HL-60/S4 treated with phorbol 12-myristate 13-acetate at 8.2 ng/mL for 4 days and 3 days (cell line): ENCODE measurements around the gene DDHD1.
"Not testable (repeated sequence)": the region's sequence is repeated elsewhere in the genome, so short reads cannot be mapped to it uniquely, and the experiment has no call there.

Source experiments
- in situ Hi-C: fragments of 300-500 bp; cut with MboI; formaldehyde crosslinking; loops from 2 replicates; pipeline ENCODE4 v1.15.0; 2022; ENCODE audit warnings: low sequenced_read_pairs

The DDHD1 gene

GRCh38 chr14:53152184-53152886 lies 788 bp downstream of the DDHD1 start:
- in situ Hi-C loops, result no loop called here

DNA sequence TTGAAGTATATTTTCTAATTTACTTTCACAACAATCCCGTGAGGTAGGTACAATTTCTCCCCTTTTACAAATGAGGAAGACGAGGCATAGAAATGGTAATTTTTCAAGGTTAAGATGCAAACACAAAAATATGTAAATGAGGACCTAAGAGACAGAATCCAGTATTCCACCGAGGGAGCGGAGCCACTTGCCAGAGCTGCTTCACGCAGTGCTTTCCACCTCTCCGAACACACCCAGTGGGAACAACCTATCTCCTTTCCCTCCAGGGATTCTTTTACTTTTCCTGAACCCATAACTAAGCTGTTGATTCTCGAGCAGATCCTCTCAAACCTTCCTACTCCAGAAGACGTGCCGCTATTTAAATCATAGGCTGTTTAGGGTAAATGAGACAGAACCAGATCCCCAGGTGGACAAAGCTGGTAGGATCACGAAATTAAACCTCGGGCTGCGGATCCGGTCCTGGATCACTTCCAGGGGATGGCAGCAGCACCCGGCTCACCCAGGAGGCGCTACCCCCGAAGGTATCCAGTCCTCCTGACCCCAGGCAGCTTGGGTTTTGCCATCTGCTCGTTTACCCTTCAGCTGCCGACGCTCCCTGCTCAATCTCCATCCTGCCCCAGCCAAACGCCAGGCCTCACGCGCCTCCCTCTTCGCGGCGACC lies 1.5 kb downstream of the DDHD1 start:
- in situ Hi-C loops, result no loop called here

DNA sequence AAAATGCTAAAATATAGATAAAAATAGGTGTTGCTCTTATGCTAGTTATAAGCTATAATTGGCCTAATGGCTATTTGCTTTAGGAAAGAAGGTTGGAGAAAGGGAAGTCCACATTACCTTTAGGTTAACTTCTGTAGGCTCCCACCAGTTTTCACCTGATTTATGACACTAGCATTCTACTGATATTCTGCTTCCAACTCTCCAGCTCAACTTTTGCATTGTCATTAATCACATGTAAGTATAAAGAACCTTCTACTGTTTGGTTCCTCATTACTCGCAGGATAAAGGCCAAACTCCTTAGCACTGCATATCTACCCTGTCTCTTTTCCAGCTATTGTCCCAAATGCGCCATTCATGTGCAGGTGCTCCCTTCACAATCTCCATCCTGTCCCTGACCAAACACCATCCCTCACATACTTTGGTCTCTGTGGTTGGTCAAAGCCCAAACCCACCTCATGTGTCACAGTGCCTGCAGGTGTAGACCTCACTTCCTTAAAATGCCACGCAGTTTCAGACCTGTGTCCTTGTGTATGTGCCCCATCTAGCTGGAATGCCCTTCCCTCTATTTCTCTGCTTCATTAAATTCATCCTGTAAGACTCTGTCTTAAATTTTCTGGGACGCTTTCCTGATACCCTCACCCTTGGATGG lies 3.3 kb downstream of the DDHD1 start:
- in situ Hi-C loops, result no loop called here

DNA sequence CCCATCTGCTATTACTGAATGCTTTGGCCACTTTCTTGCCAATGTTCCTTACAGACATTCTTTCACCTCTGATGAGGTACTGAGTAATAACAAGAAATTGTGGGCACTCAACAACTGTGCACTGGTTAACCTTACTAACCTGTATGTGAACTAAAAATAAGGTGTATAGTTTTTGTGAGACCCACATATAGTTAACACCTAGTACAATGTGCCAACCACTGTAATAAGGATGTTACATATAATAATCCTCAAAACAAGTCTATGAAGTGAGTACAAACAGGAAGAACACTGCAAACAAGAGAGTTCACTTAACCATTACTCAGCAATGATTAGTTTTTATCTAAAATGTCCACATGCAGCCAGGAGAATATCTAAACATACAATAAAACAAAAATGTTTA lies 4.5 kb downstream of the DDHD1 start:
- in situ Hi-C loops, result no loop called here

- in situ Hi-C loops, result no loop called here
These were observed 5.2 kb downstream of the DDHD1 start for GRCh38 chr14:53147893-53148292.

DNA sequence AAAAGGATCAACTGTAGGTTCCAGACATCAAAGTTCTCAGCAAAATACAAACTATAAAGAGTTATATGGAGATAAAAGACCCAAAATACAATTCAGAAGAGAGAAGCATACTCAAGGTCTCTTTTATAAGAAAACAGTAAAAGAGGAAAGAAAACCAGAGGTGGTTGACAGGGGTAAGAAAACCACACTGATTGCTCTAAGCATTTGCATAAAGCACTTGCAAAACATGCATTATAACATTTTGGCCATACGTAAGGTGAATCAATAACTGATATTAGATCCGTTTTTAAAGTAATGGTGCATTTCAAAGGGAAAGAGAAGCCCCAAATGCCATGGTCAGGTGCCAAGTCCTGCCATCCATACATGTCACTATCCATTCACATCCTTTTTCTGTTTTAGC lies 5.9 kb downstream of the DDHD1 start:
- in situ Hi-C loops, result no loop called here

- in situ Hi-C loops, result no loop called here
These were observed 6.4 kb downstream of the DDHD1 start for GRCh38 chr14:53146739-53147138.

DNA sequence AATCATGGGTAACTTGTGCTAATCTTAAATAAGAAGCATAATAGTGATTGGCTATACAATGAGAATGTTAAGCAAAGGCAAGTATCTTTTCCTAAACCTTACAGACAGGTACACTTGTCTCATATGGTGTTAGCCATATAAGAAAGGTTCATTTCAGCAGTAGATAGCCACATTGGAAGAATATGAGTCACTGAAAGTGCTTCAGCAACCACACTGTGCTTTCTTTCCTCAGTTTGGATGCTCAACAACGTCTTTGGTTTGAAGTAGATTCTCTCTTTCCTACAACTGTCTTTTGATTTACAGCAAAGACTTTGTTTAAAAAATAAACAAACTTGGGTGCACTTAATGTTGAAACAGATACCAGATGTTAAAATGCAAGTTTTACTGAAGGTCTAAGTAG lies 8.9 kb downstream of the DDHD1 start:
- in situ Hi-C loops, result no loop called here

DNA sequence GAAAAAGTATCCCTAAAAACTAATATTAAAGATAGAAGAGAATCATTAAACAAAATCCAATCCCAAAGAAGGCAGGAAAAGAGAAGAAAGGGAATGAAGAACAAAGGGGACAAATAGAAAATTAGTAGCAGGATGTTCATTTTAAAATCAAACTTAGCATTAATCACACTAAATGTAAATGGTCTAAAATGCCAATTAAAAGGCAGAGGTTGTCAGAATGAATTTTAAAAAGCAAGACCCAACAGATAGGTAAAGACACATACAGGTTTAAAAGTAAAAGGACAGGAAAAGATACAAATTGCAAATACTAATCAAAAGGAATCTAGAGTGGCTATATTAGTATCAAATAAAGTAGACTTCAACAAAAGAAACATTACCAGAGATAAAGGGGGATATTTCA lies 12.5 kb downstream of the DDHD1 start:
- in situ Hi-C loops, result no loop called here

GRCh38 chr14:53137568-53138203 lies 15.4 kb downstream of the DDHD1 start:
- in situ Hi-C loops, result no loop called here

DNA sequence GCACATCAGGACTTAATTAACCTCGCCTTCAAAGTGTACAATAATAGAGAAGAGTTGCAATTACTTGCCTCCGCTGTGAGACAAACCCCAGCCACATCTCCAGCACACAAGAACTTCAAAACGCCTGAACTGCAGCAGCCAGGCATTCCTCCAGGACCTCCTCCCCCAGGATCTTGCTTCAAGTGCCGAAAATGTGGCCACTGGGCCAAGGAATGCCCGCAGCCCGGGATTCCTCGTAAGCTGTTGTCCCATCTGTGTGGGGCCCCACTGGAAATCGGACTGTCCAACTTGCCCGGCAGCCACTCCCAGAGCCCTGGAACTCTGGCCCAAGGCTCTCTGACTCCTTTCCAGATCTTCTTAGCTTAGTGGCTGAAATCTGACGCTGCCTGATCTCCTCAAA lies 22.6 kb downstream of the DDHD1 start:
- in situ Hi-C loops, result not testable (repeated sequence)

DNA sequence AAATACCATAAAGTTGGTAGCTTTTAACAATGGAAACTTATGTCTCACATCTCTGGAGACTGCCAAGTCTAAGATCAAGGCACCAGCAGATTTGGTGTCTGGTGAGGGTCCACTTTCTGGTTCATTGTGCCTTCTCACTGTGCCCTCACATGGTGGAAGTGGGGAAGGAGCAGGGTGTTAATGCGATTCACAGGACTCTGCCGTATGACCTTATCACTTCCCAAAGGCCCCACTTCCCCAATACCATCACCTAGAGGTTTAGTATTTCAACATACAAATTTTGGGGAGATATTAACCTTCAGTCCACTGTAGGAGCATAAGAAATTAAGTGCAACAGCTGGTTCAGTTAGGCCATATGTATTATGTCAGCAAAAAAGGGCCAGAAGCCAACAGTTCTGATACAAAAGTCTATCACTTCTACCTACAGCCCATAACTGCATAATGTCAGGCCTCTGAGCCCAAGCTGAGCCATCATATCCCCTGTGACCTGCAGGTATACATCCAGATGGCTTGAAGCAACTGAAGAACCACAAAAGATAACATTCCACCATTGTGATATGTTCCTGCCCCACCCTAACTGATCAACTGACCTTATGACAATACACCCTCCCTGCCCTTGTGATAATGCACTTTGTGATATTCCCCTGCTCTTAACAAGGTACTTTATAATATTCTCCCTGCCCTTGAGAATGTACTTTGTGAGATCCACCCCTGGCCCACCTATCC lies 24.7 kb downstream of the DDHD1 start:
- in situ Hi-C loops, result no loop called here

DNA sequence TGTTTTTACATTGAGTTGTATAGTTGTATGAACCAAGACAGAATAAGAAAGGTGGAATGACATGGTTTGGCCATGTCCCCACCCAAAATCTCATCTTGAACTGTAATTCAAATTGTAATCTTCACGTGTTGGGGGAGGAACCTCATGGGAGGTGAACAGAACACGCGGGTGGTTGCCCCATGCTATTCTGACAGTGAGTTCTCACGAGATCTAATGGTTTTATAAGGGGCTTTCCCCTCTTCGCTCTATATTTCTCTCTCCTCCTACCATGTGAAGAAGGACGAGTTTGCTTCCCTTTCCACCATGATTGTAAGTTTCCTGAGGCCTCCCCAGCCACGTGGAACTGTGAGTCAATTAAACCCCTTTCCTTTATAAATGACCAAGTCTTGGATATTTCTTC lies 25.3 kb downstream of the DDHD1 start:
- in situ Hi-C loops, result no loop called here

DNA sequence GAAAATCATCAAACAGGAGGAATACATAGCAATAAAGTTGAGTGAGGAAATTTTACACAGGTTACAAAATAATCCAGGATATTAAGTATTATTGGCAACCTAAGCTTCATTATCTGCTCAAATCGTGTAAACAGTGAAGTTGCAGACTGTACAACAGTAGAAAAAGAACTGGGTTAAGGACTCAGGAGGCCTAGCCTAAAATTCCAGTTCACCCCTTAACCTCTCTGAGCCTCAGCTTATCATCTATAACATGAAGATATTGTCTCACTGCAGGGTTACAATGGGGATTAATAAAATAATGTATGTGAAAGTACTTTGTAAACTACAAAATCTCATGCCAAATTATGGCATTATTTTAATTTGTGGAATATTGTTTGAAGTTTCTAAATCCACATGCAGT lies 26.0 kb downstream of the DDHD1 start:
- in situ Hi-C loops, result no loop called here

DNA sequence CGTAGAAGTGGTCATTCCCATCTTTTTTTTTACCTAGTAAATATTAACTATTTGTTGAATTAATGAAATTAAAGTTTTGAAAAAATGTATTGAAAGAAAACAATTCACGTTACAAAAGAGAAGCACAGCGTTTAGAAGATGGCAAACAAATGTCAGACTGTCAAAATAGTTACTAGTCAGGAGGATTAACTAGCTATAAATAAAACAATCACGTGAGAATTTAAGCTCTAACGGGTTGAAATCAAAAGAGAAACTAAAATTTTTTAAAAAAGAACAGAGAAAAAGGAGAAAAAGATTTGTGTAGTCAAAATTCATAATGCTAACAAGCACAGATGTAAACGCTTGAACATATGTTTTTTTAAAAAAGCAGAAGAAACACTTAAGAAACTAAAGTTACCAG lies 26.4 kb downstream of the DDHD1 start:
- in situ Hi-C loops, result no loop called here

DNA sequence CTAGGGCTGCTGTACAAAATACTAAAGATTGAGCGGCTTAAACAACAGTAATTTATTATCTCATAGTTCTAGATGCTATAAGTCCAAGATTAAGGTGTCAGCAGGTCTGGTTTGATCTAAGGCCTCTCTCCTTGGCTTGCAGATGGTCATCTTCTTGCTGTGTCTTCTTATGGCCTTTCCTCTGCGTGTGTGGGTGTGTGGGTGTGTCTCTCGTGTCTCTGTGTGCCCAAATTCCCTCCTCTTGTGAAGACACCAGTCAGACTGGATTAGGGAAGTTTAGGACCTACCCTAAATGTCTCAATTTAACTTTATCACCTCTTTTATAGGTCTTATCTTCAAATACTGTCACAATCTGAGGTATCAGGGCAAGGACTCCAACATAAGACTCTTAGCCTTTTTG lies 28.3 kb downstream of the DDHD1 start:
- in situ Hi-C loops, result no loop called here

DNA sequence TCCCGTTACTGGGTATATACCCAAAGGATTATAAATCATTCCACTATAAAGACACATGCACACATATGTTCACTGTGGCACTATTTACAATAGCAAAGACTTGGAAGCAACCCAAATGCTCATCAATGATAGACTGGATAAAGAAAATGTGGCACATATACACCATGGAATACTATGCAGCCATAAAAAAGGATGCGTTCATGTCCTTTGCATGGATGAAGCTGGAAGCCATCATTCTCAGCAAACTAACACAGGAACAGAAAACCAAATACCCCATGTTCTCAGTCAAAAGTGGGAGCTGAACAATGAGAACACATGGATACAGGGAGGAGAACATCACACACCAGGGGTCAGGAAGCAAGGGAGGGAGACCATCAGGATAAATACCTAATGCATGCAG lies 31.7 kb downstream of the DDHD1 start:
- in situ Hi-C loops, result not testable (repeated sequence)

GRCh38 chr14:53117479-53117878 lies 35.6 kb downstream of the DDHD1 start:
- in situ Hi-C loops, result not testable (repeated sequence)

DNA sequence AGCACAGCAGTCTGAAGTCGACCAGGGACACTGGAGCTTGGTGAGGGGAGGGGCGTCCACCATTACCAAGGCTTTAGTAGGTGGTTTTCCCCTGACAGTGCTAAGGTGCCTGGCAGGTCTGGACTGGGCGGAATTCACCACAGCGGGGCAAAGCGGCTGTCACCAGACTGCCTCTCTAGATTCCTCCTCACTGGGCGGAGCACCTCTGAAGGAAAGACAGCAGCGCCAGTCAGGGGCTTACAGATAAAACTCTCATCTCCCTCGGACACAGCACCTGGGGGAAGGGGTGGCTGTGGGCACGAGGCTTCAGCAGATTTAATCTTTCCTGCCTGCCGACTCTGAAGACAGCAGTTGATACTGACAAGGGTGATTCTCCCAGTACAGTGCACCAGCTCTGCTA lies 39.1 kb downstream of the DDHD1 start:
- in situ Hi-C loops, result no loop called here

- in situ Hi-C loops, result no loop called here
These were observed 43.0 kb downstream of the DDHD1 start for GRCh38 chr14:53110096-53110495.
